ENCODE data around the gene FGD2.

DNA sequence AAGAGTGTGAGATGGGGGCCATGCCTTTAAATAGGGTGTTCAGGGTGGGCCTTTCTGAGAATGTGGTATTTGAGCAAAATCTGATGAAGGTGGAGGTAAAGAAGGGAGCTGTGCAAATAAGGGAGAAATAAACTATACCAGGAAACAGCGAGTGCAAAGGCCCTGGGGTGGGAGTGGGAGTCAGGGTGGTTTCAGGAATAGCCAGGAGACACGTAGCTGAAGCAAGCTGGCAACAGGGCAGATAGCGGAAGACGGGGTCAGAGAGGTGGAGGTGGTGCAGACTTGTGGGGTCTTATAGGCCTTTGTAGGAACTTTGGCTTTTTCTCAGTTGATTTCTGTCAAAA is 51.6 kb downstream of the FGD2 start:
- TF ChIP-seq, protein P1, sequence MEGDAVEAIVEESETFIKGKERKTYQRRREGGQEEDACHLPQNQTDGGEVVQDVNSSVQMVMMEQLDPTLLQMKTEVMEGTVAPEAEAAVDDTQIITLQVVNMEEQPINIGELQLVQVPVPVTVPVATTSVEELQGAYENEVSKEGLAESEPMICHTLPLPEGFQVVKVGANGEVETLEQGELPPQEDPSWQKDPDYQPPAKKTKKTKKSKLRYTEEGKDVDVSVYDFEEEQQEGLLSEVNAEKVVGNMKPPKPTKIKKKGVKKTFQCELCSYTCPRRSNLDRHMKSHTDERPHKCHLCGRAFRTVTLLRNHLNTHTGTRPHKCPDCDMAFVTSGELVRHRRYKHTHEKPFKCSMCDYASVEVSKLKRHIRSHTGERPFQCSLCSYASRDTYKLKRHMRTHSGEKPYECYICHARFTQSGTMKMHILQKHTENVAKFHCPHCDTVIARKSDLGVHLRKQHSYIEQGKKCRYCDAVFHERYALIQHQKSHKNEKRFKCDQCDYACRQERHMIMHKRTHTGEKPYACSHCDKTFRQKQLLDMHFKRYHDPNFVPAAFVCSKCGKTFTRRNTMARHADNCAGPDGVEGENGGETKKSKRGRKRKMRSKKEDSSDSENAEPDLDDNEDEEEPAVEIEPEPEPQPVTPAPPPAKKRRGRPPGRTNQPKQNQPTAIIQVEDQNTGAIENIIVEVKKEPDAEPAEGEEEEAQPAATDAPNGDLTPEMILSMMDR (IDR thresholded peaks at IDR 0.05; ENCODE audit: borderline replicate concordance, extremely low read depth, low read length, poor library complexity, severe bottlenecking): no peak
- no peak for TF ChIP-seq EZH2 (IDR thresholded peaks at IDR 0.05; ENCODE audit: borderline replicate concordance, low read depth, low read length, severe bottlenecking)

Measured in DND-41 (cell line).